K562 (cell line): ENCODE data around the gene OLIG3. TPM values are rescaled to one million over a fixed set of nuclear protein-coding genes. Genes with fewer than 3 reads are reported as not detected.

Source experiments
- ATAC-seq: fragments of 200-7000 bp; cut with Tn5 transposase; 3 replicates; pipeline ENCODE4 v1.9.1; 2020; ENCODE audit warnings: moderate library complexity
- BruUV-seq: library from RNA; stranded (reverse); fragments of 400-500 nt; replicated peaks from 2 replicates; lab custom pipeline; 2021; lab: Mats Ljungman, UMichigan
- CTCF ChIA-PET: fragments of 300-600 bp; formaldehyde crosslinking; extraction: SDS; loops from one replicate; lab custom pipeline; 2021; ENCODE audit warnings: low intra/inter-chr PET ratio; lab: Yijun Ruan, JAX
- POLR2A ChIA-PET: fragments of 300-600, 350-650 bp; sonication (Branson Sonifier 250); formaldehyde crosslinking; extraction: SDS; loops from one replicate; lab custom pipeline; 2021; ENCODE audit warnings: antibody characterized with exemption, inconsistent platforms; lab: Yijun Ruan, JAX
- DNase-seq, 4 experiments: peaks; one replicate each; pipeline versions ENCODE4 v3.0.0 to v3.0.0-alpha.2; 2011 to 2018; ENCODE audit warnings: low spot score in 3 of 4, mixed read lengths in 3 of 4; ENCODE audit errors: extremely low read depth in 1 of 4
- FAIRE-seq: peaks from 2 replicates; lab custom pipeline; 2011; peaks lifted over from hg19 to GRCh38; lab: Jason Lieb, UNC
- H2AFZ ChIP-seq: 2 replicates; pipeline ENCODE4 v1.6.0; 2011; ENCODE audit warnings: low read depth, low read length, control low read depth, inconsistent platforms
- H3K27ac ChIP-seq: fragments of 200-600 bp; 3 replicates; pipeline ENCODE4 v1.8.0; 2011; ENCODE audit warnings: low read depth, mild to moderate bottlenecking, control low read depth, inconsistent platforms, low read length, moderate library complexity, mixed read lengths; ENCODE audit errors: extremely low read depth
- H3K27me3 ChIP-seq, 2 experiments: fragments of 300-600 bp in 1 of 2; 2 replicates in 1 of 2; 3 replicates in 1 of 2; pipeline versions ENCODE4 v1.6.0 to v1.8.0; 2011; ENCODE audit warnings: inconsistent platforms in 2 of 2, low read length in 2 of 2, mild to moderate bottlenecking in 1 of 2, mixed read lengths in 1 of 2, moderate library complexity in 1 of 2; ENCODE audit not compliant: control insufficient read depth in 2 of 2, insufficient read depth in 2 of 2
- H3K36me3 ChIP-seq: fragments of 300-600 bp; 3 replicates; pipeline ENCODE4 v1.8.0; 2011; ENCODE audit warnings: mild to moderate bottlenecking, low read length, inconsistent platforms; ENCODE audit not compliant: control insufficient read depth, insufficient read depth
- H3K4me1 ChIP-seq, 2 experiments: fragments of 200-600 bp in 1 of 2; replicated peaks in 1 of 2; 2 replicates in 1 of 2; 3 replicates in 1 of 2; pipeline versions ENCODE4 v1.5.1 to v1.8.0; 2011; ENCODE audit warnings: inconsistent platforms in 2 of 2, low read length in 2 of 2, mild to moderate bottlenecking in 1 of 2, mixed read lengths in 1 of 2, moderate library complexity in 1 of 2; ENCODE audit not compliant: control insufficient read depth in 2 of 2, insufficient read depth in 2 of 2
- H3K4me2 ChIP-seq: 2 replicates; pipeline ENCODE4 v1.6.1; 2011; ENCODE audit warnings: low read length, control low read depth, inconsistent platforms, mixed read lengths; ENCODE audit not compliant: insufficient read depth
- H3K4me3 ChIP-seq: fragments of 200-600 bp; sonication (generic), shearing (Covaris generic); 2 replicates; pipeline ENCODE4 v1.5.1; 2016; ENCODE audit warnings: control low read depth, inconsistent platforms
- H3K79me2 ChIP-seq: fragments of 200-600 bp; 3 replicates; pipeline ENCODE4 v1.8.0; 2011; ENCODE audit warnings: low read length, inconsistent platforms; ENCODE audit not compliant: control insufficient read depth, insufficient read depth
- H3K9ac ChIP-seq, 2 experiments: 2 replicates each; pipeline versions ENCODE4 v1.6.0 to v1.6.1; 2011; ENCODE audit warnings: low read depth in 2 of 2, low read length in 2 of 2, control low read depth in 1 of 2, inconsistent platforms in 1 of 2, mild to moderate bottlenecking in 1 of 2, mixed read lengths in 1 of 2; ENCODE audit not compliant: insufficient read depth in 1 of 2
- H3K9me1 ChIP-seq: one replicate; pipeline ENCODE4 v1.6.0; 2011; ENCODE audit warnings: inconsistent platforms, mild to moderate bottlenecking, low read length, moderate library complexity; ENCODE audit not compliant: control insufficient read depth, insufficient read depth
- H3K9me3 ChIP-seq: replicated peaks from 2 replicates; pipeline ENCODE4 v1.5.1; 2011; ENCODE audit warnings: low read depth, low read length, inconsistent platforms; ENCODE audit not compliant: control insufficient read depth, insufficient read depth
- H4K20me1 ChIP-seq: replicated peaks from 2 replicates; pipeline ENCODE4 v1.6.1; 2011; ENCODE audit warnings: low read length, inconsistent platforms, mixed read lengths; ENCODE audit not compliant: control insufficient read depth, insufficient read depth
- CREBBP ChIP-seq: IDR thresholded peaks from one replicate; pipeline ENCODE4 v1.6.1; 2012; ENCODE audit warnings: low read depth, mild to moderate bottlenecking, control low read depth, inconsistent platforms, low read length
- LCOR ChIP-seq: sonication (generic); formaldehyde crosslinking; IDR thresholded peaks from 2 replicates; pipeline ENCODE4 v1.8.0; 2022; ENCODE audit warnings: mild to moderate bottlenecking, missing genetic modification reagents
- PRDM10 ChIP-seq: fragments of 450-650 bp; IDR thresholded peaks from 2 replicates; pipeline ENCODE4 v1.6.1; 2018; ENCODE audit not compliant: partially characterized antibody
- RFX1 ChIP-seq: fragments of 450-650 bp; IDR thresholded peaks from 2 replicates; pipeline ENCODE4 v1.6.1; 2016; ENCODE audit warnings: mild to moderate bottlenecking, moderate library complexity
- RFX7 ChIP-seq: fragments of 250-450 bp; sonication (Bioruptor Pico); IDR thresholded peaks from 2 replicates; pipeline ENCODE4 v1.5.1; 2021; ENCODE audit warnings: mild to moderate bottlenecking
- ZNF274 ChIP-seq: IDR thresholded peaks from 2 replicates; pipeline ENCODE4 v1.6.1; 2011; ENCODE audit warnings: low read depth, mild to moderate bottlenecking, low read length, moderate library complexity, borderline replicate concordance
- ZNF347 ChIP-seq: fragments of 450-650 bp; formaldehyde crosslinking; IDR thresholded peaks from 2 replicates; pipeline ENCODE4 v1.4.0; 2020; ENCODE audit warnings: low read depth, mild to moderate bottlenecking, moderate library complexity
- ZNF696 ChIP-seq: fragments of 250-450 bp; sonication (Bioruptor Pico); conservative IDR thresholded peaks from 2 replicates; pipeline ENCODE4 v1.4.0; 2020; ENCODE audit warnings: mild to moderate bottlenecking, moderate library complexity
- ZNF699 ChIP-seq: fragments of 250-450 bp; sonication (Bioruptor Pico); IDR thresholded peaks from 2 replicates; pipeline ENCODE4 v1.8.0; 2021; ENCODE audit warnings: mild to moderate bottlenecking, moderate library complexity; ENCODE audit not compliant: insufficient replicate concordance
- WGBS: fragments of 100-300 bp; shearing (Covaris generic); methylation state at CpG from one replicate; pipeline ENCODE4 v1.1.6; 2016; ENCODE audit warnings: low coverage, mixed read lengths; ENCODE audit not compliant: insufficient coverage; ENCODE audit errors: missing lambda C conversion rate; 5-methylcytosine and 5-hydroxymethylcytosine counted together
- in situ Hi-C: fragments of 300-500 bp; cut with MboI; formaldehyde crosslinking; loops from 4 replicates; pipeline ENCODE4 v1.15.0; 2018; ENCODE audit warnings: inconsistent platforms, mixed read lengths
- intact Hi-C: fragments of 100-400 bp; cut with micrococcal nuclease; formaldehyde crosslinking; loops from 2 replicates; pipeline ENCODE4 v1.14.2; 2022
- polyA plus RNA-seq, 8 experiments: library from polyadenylated mRNA; depleted of rRNA in 4 of 8; stranded (reverse) in 5 of 8; unstranded in 3 of 8; fragments of >200 nt; fragmentation: Nextera tagmentation in 2 of 8; fragmentation: Illumina TruSeq in 1 of 8; extraction: Ambion mirVana in 2 of 8; extraction: Trizol in 1 of 8; gene quantifications; 2 replicates each; pipeline versions ENCODE4 v1.2.1 to v1.2.3, GENCODE V29; 2011 to 2014; ENCODE audit warnings: inconsistent platforms in 1 of 8, missing spikeins in 1 of 8
- total RNA-seq, 7 experiments: library from RNA; depleted of rRNA in 6 of 7; stranded (reverse); fragments of >200 nt in 6 of 7; fragmentation: Illumina TruSeq in 2 of 7; extraction: Trizol in 2 of 7; gene quantifications; 2 replicates each; pipeline versions ENCODE4 v1.2.1 to v1.2.3, GENCODE V29; 2011 to 2021; ENCODE audit warnings: low replicate concordance in 1 of 7
- TF ChIP-seq, protein P1 (sequence below): fragments of 250-450 bp; sonication (Bioruptor Pico); IDR thresholded peaks from 2 replicates; pipeline ENCODE4 v1.4.0; 2020
- TF ChIP-seq, protein P2 (sequence below): fragments of 450-650 bp; IDR thresholded peaks from 2 replicates; pipeline ENCODE4 v1.6.1; 2016; ENCODE audit warnings: low read depth, mild to moderate bottlenecking, moderate library complexity
- TF ChIP-seq, protein P3 (sequence below): fragments of 250-450 bp; sonication (Bioruptor Pico); IDR thresholded peaks from 2 replicates; pipeline ENCODE4 v1.5.0; 2021; ENCODE audit warnings: mild to moderate bottlenecking, moderate library complexity

Gene OLIG3
- total and polyA plus RNA-seq, 9 of the 15 experiments (the other 6 are each of a cell fraction or from before 2014, with no cell fraction given), result not detected

DNA sequence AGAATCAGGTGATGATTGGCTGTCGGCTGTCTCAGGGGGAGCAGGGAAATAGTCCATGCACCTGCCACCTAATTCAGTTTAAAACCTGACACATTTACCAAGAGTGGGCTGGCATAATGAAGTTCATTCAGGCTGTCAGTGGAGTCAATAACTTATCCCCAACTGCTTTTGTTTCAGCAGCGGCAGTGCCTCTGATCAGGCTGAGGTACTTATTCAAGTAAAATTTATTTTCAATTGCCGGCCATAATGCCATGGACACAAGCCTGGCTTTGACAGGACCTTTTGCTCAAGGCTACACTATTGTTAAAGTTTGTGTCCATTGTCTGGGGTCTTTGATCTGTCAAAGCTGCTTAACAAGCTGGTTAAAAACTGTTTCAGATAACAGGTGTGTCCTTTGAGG lies 20.6 kb downstream of the OLIG3 start:
- BruUV-seq, result no TSS peak
- DNase-seq (no peak), ATAC-seq (no peak), FAIRE-seq (no peak)
- ChIA-PET CTCF (no interaction called here), POLR2A (no interaction called here)
- no peak overlapping the region for H3K27ac ChIP-seq
- no peak overlapping the region for H2AFZ ChIP-seq
- no peaks in the 10 kb centered on the region for H3K36me3 ChIP-seq
- no peaks in the 10 kb centered on the region for H3K79me2 ChIP-seq
- peaks cover 0 to 5% of the 10 kb centered on the region in 2 experiments; a peak in 2 of 5 replicates for H3K27me3 ChIP-seq
- no peaks in the 10 kb centered on the region for H4K20me1 ChIP-seq
- in situ Hi-C loops (no loop called here), intact Hi-C loops (no loop called here)
- H3K9ac ChIP-seq, result no peak overlapping the region
- H3K9me1 ChIP-seq, result no peaks in the 10 kb centered on the region
- WGBS, result 5% methylated on average over 3 of the region's 3 CpGs
- H3K9me3 ChIP-seq, result no peaks in the 10 kb centered on the region
- H3K4me3 ChIP-seq, result no peak overlapping the region
- no peak overlapping the region for H3K4me2 ChIP-seq
- H3K4me1 ChIP-seq, result no peaks in the 10 kb centered on the region
- TF ChIP-seq, protein P1, sequence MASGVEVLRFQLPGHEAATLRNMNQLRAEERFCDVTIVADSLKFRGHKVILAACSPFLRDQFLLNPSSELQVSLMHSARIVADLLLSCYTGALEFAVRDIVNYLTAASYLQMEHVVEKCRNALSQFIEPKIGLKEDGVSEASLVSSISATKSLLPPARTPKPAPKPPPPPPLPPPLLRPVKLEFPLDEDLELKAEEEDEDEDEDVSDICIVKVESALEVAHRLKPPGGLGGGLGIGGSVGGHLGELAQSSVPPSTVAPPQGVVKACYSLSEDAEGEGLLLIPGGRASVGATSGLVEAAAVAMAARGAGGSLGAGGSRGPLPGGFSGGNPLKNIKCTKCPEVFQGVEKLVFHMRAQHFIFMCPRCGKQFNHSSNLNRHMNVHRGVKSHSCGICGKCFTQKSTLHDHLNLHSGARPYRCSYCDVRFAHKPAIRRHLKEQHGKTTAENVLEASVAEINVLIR (CRISPR knock-in tag), result no peak
- TF ChIP-seq ZNF274 (no peak), RFX1 (no peak), CREBBP (no peak), ZNF347 (no peak), ZNF699 (CRISPR knock-in tag) (no peak), RFX7 (no peak), ZNF696 (no peak), PRDM10 (no peak), LCOR (no peak)
- TF ChIP-seq, protein P2, sequence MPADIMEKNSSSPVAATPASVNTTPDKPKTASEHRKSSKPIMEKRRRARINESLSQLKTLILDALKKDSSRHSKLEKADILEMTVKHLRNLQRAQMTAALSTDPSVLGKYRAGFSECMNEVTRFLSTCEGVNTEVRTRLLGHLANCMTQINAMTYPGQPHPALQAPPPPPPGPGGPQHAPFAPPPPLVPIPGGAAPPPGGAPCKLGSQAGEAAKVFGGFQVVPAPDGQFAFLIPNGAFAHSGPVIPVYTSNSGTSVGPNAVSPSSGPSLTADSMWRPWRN, result no peak
- TF ChIP-seq, protein P3, sequence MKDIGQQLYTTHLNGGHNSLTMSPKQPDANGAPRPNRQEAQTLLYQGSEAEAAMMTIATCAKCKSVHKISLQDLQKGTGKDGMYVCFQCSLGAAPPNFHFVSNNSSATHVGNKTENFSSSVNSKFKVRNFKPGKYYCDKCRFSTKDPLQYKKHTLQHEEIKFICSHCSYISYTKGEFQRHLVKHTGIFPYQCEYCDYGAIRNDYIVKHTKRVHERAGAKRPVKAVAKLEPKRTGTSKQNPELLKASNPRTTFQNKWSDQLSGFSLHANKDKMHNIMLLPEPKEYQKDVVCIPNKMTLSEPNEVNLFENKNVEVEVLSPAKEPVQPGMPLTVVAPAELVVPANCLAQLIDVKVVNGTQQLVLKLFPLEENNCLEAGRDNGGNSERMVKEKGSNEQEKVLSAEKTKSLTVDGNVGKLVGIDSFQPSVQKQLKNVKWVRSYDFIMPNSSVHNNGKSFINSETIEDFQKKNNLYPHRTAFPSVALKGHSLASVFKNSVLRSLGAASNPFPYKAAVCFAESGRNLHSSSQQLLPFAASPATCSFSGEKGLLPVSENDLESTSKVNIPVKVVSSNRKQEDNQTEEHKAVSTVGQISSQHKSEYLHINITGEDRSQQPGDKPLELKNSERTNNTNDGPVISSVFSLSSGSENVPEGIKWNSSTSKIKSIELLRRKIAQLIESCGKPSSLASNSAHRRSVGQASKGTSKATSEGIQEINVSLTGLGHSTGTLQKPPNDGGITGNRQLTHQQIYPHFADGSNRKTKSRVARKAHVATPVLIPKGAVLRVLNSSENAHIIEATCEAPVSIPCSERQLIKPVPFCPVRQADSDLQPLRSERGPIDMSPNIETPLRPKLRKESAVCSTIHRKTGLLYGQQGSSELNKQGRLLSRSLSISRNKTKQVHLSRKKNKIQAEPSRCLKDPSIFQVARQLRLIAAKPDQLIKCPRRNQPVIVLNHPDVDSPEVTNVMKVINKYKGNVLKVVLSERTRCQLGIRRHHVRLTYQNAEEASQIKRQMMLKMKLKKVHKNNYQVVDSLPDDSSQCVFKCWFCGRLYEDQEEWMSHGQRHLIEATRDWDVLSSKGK (CRISPR knock-in tag), result no peak
